ENCODE data around the gene MARCHF2. TPM values are rescaled to one million over a fixed set of nuclear protein-coding genes. Genes with fewer than 3 reads are reported as not detected.

MARCHF2 gene
- total RNA-seq, 2 donors from 2014 or later: 32.9 to 35.9 TPM

GRCh38 chr19:8486661-8487136 is 73.6 kb downstream of the MARCHF2 start:
- Histone ChIP-seq H3K4me3 (no peak overlapping the region), H3K27me3 (no peaks in the 10 kb centered on the region), H3K27ac (no peak overlapping the region), H3K36me3 (replicated peaks in 1 of 2; ENCODE audit: insufficient read depth in 1 of 2, low read depth in 2 of 2) (peaks cover 28 to 44% of the 10 kb centered on the region in 2 donors), H3K9me3 (no peaks in the 10 kb centered on the region), H3K4me1 (peaks cover 9% of the 10 kb centered on the region)
- no peak for ATAC-seq
- 87 to 90% methylated on average over 16 of the region's 16 CpGs for WGBS, 2 donors
- intact Hi-C loops (cut with DNase I): no loop called here
- TF ChIP-seq POLR2A (IDR thresholded peaks at IDR 0.05) (no peak), CTCF (IDR thresholded peaks at IDR 0.05) (no peak)
- DNase-seq: no peak

GRCh38 chr19:8487137-8487851 is 74.2 kb downstream of the MARCHF2 start:
- DNase-seq (peak in 1 of 4 donors; percentile 72), ATAC-seq (no peak)
- TF ChIP-seq POLR2A (IDR thresholded peaks at IDR 0.05) (no peak), CTCF (IDR thresholded peaks at IDR 0.05) (no peak)
- Histone ChIP-seq H3K27me3 (no peaks in the 10 kb centered on the region), H3K27ac (peak overlapping the region in 1 of 4 donors; percentile 65), H3K36me3 (replicated peaks in 1 of 2; ENCODE audit: insufficient read depth in 1 of 2, low read depth in 2 of 2) (peaks cover 28 to 44% of the 10 kb centered on the region in 2 donors), H3K4me3 (no peak overlapping the region), H3K9me3 (no peaks in the 10 kb centered on the region), H3K4me1 (peaks cover 5% of the 10 kb centered on the region)
- intact Hi-C loops (cut with DNase I): no loop called here
- 64 to 87% methylated on average over 12 to 13 of the region's 13 CpGs for WGBS, 2 donors

GRCh38 chr19:8488365-8488764 is 75.3 kb downstream of the MARCHF2 start:
- no peak overlapping the region for H3K4me3 ChIP-seq
- peaks cover 28 to 42% of the 10 kb centered on the region in 2 donors for H3K36me3 ChIP-seq (replicated peaks in 1 of 2; ENCODE audit: insufficient read depth in 1 of 2, low read depth in 2 of 2)
- DNase-seq: no peak
- peaks cover 5% of the 10 kb centered on the region for H3K4me1 ChIP-seq
- 71 to 81% methylated on average over 15 of the region's 15 CpGs for WGBS, 2 donors
- ATAC-seq: no peak
- TF ChIP-seq CTCF (IDR thresholded peaks at IDR 0.05): no peak
- TF ChIP-seq POLR2A (IDR thresholded peaks at IDR 0.05): no peak
- no peaks in the 10 kb centered on the region for H3K27me3 ChIP-seq
- intact Hi-C loops (cut with DNase I): no loop called here
- H3K27ac ChIP-seq: peak overlapping the region in 1 of 4 donors; percentile 65
- no peaks in the 10 kb centered on the region for H3K9me3 ChIP-seq

Small RNAs within 50 kb of the gene (microRNA-seq; reads per million reads assigned to microRNA genes)
- gene MIR4999 (ENCODE audit: borderline number of aligned reads in 2 of 2, borderline replicate concordance in 2 of 2): 2.2 to 4.2 reads per million in 2 donors

Small RNAs within 50 kb of the gene (small RNA-seq; reads per million reads assigned to genes)
- gene MIR4999: not detected

Other genes starting within 250 kb of the MARCHF2 start
- 10 to 100 TPM; 53.1 to 87.4 TPM for gene CERS4, start 203.9 kb upstream of the MARCHF2 start, total RNA-seq
- gene CD320, start 104.9 kb upstream of the MARCHF2 start, total RNA-seq: 10 to 100 TPM; 34.0 to 41.2 TPM
- 1 to 10 TPM; 4.3 to 6.7 TPM for gene NDUFA7, start 91.9 kb upstream of the MARCHF2 start, total RNA-seq
- 100 to 1,000 TPM; 322 to 334 TPM for gene RPS28, start 91.8 kb upstream of the MARCHF2 start, total RNA-seq
- 10 to 100 TPM in 1 of 2 donors, 1 to 10 TPM in 1; 9.1 to 25.7 TPM for gene KANK3, start 70.0 kb upstream of the MARCHF2 start, total RNA-seq
- 100 to 1,000 TPM in 1 of 2 donors, 10 to 100 TPM in 1; 68.7 to 110 TPM for gene ANGPTL4, start 49.1 kb upstream of the MARCHF2 start, total RNA-seq
- gene RAB11B, start 22.9 kb upstream of the MARCHF2 start, total RNA-seq: 10 to 100 TPM; 47.7 to 50.4 TPM
- gene HNRNPM, start 31.7 kb downstream of the MARCHF2 start, total RNA-seq: 100 to 1,000 TPM in 1 of 2 donors, 10 to 100 TPM in 1; 64.9 to 146 TPM
- gene PRAM1, start 89.3 kb downstream of the MARCHF2 start, total RNA-seq: under 1 TPM; 0.26 to 0.33 TPM
- 10 to 100 TPM; 25.4 to 34.2 TPM for gene ZNF414, start 100.9 kb downstream of the MARCHF2 start, total RNA-seq
- gene MYO1F, start 164.1 kb downstream of the MARCHF2 start, total RNA-seq: 1 to 10 TPM; 2.0 to 8.0 TPM
- 10 to 100 TPM; 19.1 to 36.6 TPM for gene ADAMTS10, start 197.4 kb downstream of the MARCHF2 start, total RNA-seq
- not detected for gene NFILZ, start 217.3 kb downstream of the MARCHF2 start, total RNA-seq